HAP-1 (cell line): ENCODE results near the gene ITGA5.

Experiments used
- DNase-seq, 2 experiments: peaks; one replicate each; pipeline ENCODE4 v3.0.0-alpha.2; 2016 to 2020; ENCODE audit warnings: low spot score in 2 of 2
- H3K27me3 ChIP-seq: fragments of 250-450 bp; sonication (Bioruptor Pico); 2 replicates; pipeline ENCODE4 v1.5.1; 2020; ENCODE audit warnings: low read depth, mild to moderate bottlenecking, moderate library complexity
- H3K36me3 ChIP-seq: fragments of 250-450 bp; sonication (Bioruptor Pico); replicated peaks from 2 replicates; pipeline ENCODE4 v1.5.1; 2020; ENCODE audit warnings: mild to moderate bottlenecking
- H3K4me1 ChIP-seq: fragments of 250-450 bp; sonication (Bioruptor Pico); 2 replicates; pipeline ENCODE4 v1.5.1; 2020; ENCODE audit warnings: mild to moderate bottlenecking
- H3K4me3 ChIP-seq: fragments of 250-450 bp; sonication (Bioruptor Pico); 2 replicates; pipeline ENCODE4 v1.5.1; 2020; ENCODE audit warnings: mild to moderate bottlenecking, moderate library complexity
- H3K9me3 ChIP-seq: fragments of 250-450 bp; sonication (Bioruptor Pico); 2 replicates; pipeline ENCODE4 v1.5.1; 2020; ENCODE audit warnings: mild to moderate bottlenecking, moderate library complexity
- in situ Hi-C: fragments of 300-500 bp; cut with MboI; formaldehyde crosslinking; loops from 3 replicates; pipeline ENCODE4 v1.14.3; 2020; ENCODE audit warnings: low sequenced_read_pairs, inconsistent platforms, mixed read lengths

Gene ITGA5

DNA sequence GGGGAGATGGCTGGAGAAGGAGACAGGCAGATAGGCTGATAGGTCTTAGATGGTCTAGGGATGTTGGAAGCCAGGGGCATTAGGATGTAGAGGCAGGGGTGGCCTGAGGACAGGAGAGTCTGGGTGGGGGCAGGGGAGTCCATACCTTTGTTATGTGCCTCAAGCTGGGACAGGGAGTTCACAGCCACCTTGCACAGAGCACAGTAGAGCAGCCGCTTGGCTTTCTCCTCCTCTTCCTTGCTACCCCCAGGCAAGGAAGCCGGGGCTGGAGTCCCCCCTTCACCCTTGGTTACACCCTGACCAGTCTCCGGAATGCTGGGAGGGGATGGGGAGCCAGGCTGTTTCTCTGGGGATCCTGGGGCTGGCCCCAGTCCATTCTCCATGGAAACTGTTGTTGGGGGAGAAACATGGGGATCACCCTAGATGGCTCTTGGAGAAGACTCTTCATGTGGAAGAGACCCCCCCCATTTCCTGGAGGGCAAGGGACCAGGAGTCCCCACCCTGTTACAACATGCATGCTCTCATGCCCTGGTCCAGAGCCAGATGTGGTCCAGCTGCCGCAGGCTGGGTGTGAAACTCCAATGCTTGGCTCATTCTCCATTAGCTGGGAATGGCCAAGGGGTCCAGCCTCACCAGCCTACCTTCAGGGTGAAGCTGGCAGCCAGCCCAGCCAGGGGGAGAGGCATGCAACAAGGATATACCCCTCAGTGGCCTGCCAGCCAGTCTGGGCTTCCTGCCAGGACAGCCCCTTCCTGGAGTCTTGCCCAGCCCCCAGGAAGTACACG is 47.5 kb downstream of the ITGA5 start:
- no peak for DNase-seq
- in situ Hi-C loops, result loop anchor here (25.0 kb wide), 1 partner anchor 384 kb away; the partner anchor contains the start of gene HOXC10
- no peak overlapping the region for H3K4me3 ChIP-seq
- H3K36me3 ChIP-seq, result no peaks in the 10 kb centered on the region
- no peaks in the 10 kb centered on the region for H3K27me3 ChIP-seq
- H3K4me1 ChIP-seq, result peaks cover 3% of the 10 kb centered on the region
- no peaks in the 10 kb centered on the region for H3K9me3 ChIP-seq

GRCh38 chr12:54370171-54370730 is 48.8 kb downstream of the ITGA5 start:
- no peak for DNase-seq
- Histone ChIP-seq H3K4me3 (no peak overlapping the region), H3K4me1 (peaks cover 3% of the 10 kb centered on the region), H3K36me3 (no peaks in the 10 kb centered on the region), H3K27me3 (no peaks in the 10 kb centered on the region), H3K9me3 (no peaks in the 10 kb centered on the region)
- in situ Hi-C loops, result loop anchor here (25.0 kb wide), 1 partner anchor 383 kb away; the partner anchor contains the start of gene HOXC10

- in situ Hi-C loops, result loop anchor here (5.0 to 25.0 kb wide), 3 partner anchors 72 to 382 kb away; partner anchors contain the start of gene HOXC10
- no peak for DNase-seq
- H3K36me3 ChIP-seq, result no peaks in the 10 kb centered on the region
- peaks cover 3% of the 10 kb centered on the region for H3K4me1 ChIP-seq
- no peak overlapping the region for H3K4me3 ChIP-seq
- H3K27me3 ChIP-seq, result no peaks in the 10 kb centered on the region
- no peaks in the 10 kb centered on the region for H3K9me3 ChIP-seq
Observed at GRCh38 chr12:54369597-54370131, 49.4 kb downstream of the ITGA5 start.

DNA sequence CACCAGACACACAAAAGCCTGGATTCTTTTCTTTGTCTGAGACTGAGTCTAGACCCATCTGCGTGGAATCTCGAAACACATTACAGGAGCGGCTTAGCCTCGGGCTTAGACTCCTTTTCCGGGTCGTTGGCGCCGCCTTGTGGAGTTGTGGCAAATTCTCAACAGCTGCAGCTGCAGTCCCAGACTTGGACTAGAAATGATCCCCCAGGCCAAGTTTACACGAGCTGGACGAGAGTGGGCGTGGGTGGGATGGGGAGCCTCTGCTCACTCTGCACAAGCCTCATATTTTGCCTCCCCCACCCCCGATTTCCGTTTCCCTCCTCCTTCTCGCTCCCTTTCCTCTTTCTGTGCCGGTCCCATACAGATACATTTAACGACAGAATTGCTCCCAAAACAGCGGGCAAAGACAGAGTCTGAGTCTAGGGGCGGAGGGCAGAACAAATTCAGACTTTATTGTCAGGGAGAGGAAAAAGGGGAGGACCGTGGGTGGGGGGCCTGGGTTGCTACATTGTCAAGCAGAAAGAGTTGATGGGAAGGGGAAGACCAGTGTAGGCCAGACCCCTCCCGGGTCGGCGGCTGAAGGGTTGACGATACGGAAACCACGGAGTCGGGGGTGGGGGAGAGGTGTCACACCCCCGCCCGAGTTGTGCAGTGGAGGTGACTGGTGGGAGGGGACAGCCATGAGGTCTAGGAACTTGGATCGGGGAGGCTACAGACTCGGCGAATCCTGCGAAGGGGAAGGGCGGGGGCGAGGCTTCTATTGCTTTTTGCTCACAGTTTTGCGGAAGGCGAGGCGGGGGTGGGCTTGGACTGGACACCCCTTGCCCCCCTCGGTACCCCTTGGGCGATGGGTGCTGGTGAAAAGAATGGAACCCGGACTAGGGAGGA is 50.1 kb downstream of the ITGA5 start:
- H3K9me3 ChIP-seq, result no peaks in the 10 kb centered on the region
- H3K4me3 ChIP-seq, result no peak overlapping the region
- DNase-seq, result peak; percentile 73 to 94
- in situ Hi-C loops, result loop anchor here (5.0 to 25.0 kb wide), 3 partner anchors 72 to 382 kb away; partner anchors contain the start of gene HOXC10
- H3K36me3 ChIP-seq, result no peaks in the 10 kb centered on the region
- peaks cover 3% of the 10 kb centered on the region for H3K4me1 ChIP-seq
- H3K27me3 ChIP-seq, result no peaks in the 10 kb centered on the region

GRCh38 chr12:54368025-54368708 is 50.9 kb downstream of the ITGA5 start:
- in situ Hi-C loops, result loop anchor here (5.0 to 25.0 kb wide), 3 partner anchors 71 to 381 kb away; partner anchors contain the start of gene HOXC10
- Histone ChIP-seq H3K9me3 (no peaks in the 10 kb centered on the region), H3K4me3 (no peak overlapping the region), H3K4me1 (peaks cover 3% of the 10 kb centered on the region), H3K27me3 (no peaks in the 10 kb centered on the region), H3K36me3 (no peaks in the 10 kb centered on the region)
- DNase-seq, result no peak

DNA sequence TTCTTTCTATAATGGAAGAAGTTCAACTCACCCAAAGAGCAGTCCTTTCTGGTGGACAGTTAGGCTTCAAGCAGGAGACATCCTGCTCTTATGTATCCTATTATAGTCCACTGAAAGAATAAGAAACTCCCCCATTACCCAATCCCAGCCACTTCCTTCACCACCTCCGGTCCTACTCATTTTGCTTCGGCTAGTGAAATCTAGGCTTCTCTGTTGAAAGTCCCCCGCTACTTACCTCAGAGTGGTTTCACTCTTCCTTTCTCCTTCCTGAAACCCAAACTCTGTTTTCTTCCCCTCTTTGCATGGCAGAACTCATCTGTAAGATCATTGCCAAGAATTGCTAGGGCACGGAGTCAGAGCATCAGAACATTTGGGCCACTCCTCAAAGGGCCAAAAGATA is 54.7 kb downstream of the ITGA5 start, which contains the start of gene GPR84:
Gene GPR84, minus strand, starts transcription at position 74 of the 400 bp plus-strand sequence. CDS start 635 bp downstream, outside the sequence.
- Histone ChIP-seq H3K36me3 (no peaks in the 10 kb centered on the region), H3K4me1 (peaks cover 16% of the 10 kb centered on the region), H3K4me3 (no peak within 1 kb of the TSS), H3K27me3 (no peaks in the 10 kb centered on the region), H3K9me3 (no peaks in the 10 kb centered on the region)
- no peak for DNase-seq
- in situ Hi-C loops, result loop anchor here (25.0 kb wide), 1 partner anchor 377 kb away; the partner anchor contains the start of gene HOXC10

DNA sequence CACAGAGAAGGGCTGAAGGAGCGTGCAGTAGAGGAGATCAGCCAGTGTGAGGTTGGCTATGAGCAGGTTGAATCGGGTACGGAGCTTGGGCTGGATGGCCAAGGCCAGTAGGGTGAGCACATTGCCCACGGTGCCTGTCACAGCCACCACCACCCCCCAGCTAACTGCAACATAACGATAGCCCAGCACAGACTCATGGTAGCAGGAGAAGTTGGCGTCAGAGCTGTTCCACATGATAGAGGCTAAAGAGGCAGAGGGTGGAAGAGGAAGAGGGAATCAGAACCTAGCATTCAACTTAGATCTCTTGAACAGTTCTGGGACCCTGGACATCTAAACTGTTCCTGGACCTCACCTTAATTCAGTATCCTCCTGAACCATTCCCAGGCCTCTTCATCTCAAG is 55.4 kb downstream of the ITGA5 start:
- no peaks in the 10 kb centered on the region for H3K27me3 ChIP-seq
- peaks cover 20% of the 10 kb centered on the region for H3K4me1 ChIP-seq
- DNase-seq, result no peak
- no peaks in the 10 kb centered on the region for H3K36me3 ChIP-seq
- H3K9me3 ChIP-seq, result no peaks in the 10 kb centered on the region
- H3K4me3 ChIP-seq, result no peak overlapping the region
- in situ Hi-C loops, result loop anchor here (25.0 kb wide), 1 partner anchor 376 kb away; the partner anchor contains the start of gene HOXC10

- DNase-seq, result no peak
- Histone ChIP-seq H3K4me3 (no peak overlapping the region), H3K9me3 (no peaks in the 10 kb centered on the region), H3K36me3 (no peaks in the 10 kb centered on the region), H3K4me1 (peaks cover 23% of the 10 kb centered on the region), H3K27me3 (no peaks in the 10 kb centered on the region)
- in situ Hi-C loops, result loop anchor here (25.0 kb wide), 1 partner anchor 376 kb away; the partner anchor contains the start of gene HOXC10
Observed at GRCh38 chr12:54363047-54363446, 56.0 kb downstream of the ITGA5 start.

DNA sequence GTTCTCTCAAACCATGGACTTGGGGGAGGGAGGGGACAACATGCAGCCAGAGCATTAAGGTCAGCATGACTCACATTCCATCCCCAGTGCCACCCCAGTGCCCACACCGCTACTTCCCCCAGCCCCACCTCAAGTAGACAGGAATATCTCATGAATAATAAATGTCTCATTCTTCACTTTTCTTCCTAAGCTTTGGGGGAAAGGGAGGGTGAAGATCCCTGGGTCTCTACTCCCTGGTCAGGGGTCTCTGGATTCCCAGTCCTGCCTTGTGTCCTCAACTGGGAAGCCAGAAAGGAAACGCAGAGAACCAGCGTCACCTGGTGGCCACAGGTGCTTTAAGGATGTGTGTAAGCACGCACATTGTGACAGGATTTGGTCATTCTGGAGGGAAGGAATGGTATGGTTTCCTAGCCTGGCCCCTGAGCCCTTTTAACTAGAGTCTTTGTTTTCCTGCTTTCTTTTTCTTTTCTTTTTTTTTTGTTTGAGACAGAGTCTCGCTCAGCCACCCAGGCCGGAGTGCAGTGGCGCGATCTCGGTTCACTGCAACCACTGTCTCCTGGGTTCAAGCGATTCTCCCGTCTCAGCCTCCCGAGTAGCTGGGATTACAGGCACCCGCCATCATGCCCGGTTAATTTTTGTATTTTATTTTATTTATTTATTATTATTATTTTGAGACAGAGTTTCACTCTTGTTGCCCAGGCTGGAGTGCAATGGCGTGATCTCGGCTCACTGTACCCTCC is 58.2 kb downstream of the ITGA5 start:
- Histone ChIP-seq H3K4me1 (peaks cover 31% of the 10 kb centered on the region), H3K9me3 (no peaks in the 10 kb centered on the region), H3K4me3 (no peak overlapping the region), H3K36me3 (no peaks in the 10 kb centered on the region), H3K27me3 (no peaks in the 10 kb centered on the region)
- peak; percentile 75 to 92 for DNase-seq
- in situ Hi-C loops, result loop anchor here (25.0 kb wide), 1 partner anchor 374 kb away; the partner anchor contains the start of gene HOXC10

DNA sequence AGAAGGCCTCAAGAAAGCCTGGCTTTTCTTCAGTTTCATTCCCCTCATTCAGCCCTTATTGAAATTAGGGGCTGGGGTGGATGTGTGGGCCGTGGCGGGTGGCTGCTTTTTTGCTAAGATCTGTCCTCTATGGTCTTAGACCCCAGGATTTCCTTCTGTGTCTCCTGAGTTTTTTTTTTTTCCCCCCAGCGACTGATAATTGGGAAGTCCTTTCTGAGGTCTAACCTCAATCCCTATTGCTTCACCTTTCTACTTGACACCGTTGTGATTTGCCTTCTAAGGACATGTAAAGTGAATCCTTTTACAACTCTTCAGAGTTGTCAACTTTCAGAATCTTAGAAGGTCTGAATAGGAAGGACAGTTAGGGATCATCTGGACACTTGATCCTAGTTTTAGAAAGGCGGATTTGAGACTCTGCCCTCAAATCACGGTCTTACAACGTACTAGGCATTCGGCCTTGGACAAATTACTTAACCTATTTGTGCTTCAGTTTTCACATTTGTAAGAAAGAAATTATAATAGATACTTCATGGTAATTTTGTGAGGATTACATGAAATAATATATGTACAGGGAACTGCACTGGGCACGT is 59.2 kb downstream of the ITGA5 start:
- Histone ChIP-seq H3K27me3 (no peaks in the 10 kb centered on the region), H3K9me3 (no peaks in the 10 kb centered on the region), H3K4me3 (peak overlapping the region; percentile 25), H3K4me1 (peaks cover 31% of the 10 kb centered on the region), H3K36me3 (no peaks in the 10 kb centered on the region)
- in situ Hi-C loops, result loop anchor here (25.0 kb wide), 1 partner anchor 373 kb away; the partner anchor contains the start of gene HOXC10
- no peak for DNase-seq

- Histone ChIP-seq H3K36me3 (no peaks in the 10 kb centered on the region), H3K27me3 (no peaks in the 10 kb centered on the region), H3K9me3 (no peaks in the 10 kb centered on the region), H3K4me1 (peaks cover 31% of the 10 kb centered on the region), H3K4me3 (peak overlapping the region; percentile 42)
- peak; percentile 98 to 99 for DNase-seq
- in situ Hi-C loops, result loop anchor here (25.0 kb wide), 1 partner anchor 372 kb away; the partner anchor contains the start of gene HOXC10
Observed at GRCh38 chr12:54358945-54359761, 59.9 kb downstream of the ITGA5 start.
